GM21390 (cell line): Measurements from ENCODE around the gene ETS1.

Source experiments
- ATAC-seq: cut with Tn5 transposase; IDR thresholded peaks from one replicate; pipeline ENCODE4 v1.9.1; 2021; ENCODE audit not compliant: unreplicated experiment

The ETS1 gene

DNA sequence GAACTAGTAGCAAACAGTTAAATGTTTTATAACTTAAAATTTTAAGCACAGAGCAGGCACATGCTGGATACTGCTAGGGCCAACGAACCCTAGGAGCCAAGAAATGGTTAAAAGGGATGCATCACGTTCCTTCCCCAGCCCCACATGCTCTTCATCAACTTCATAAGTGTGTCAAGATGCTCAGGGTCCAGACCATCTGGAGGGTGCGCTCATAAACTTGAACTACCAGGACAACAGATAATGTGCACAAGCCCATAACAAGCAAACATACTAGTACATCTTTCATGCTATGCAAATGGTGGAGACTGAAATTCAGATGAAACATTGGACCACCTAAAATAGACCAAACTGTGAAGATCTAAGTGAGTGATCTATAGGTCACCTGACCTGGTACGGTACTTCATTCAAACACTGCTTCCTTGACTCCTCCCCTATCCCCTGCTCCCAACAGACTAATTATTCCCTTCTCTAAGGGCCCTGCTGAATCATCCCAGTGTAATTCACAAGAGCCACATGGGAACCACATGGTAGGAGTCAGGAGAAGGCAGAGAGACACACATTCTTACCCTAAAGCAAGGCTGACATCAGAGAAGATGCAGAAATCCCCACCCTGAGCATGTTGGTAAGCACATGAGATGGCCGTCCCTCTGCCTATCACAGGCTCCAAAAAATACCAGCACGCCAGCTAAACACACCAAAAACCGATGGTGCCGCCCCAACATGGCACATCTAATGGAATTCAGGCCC is 83.9 kb downstream of the ETS1 start:
- ATAC-seq = no peak

DNA sequence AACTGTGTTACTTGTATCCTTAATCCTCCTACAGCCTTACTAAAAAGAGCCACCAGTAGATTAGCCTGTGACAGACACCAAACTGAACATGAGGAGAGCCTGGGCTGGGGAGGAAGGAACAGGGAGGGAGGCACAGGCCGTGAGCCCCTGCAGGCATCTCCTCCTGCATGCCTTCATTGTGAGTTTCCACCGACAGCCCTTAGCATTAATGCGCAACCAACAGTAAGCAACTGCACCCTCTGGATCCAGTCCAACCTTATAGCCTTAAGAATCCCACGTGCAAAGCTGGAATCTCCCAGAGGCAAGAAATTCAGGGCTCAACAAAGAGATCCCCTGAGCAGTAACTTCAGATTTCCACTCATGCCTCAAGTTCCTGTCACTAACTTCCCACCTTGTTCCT is 84.6 kb downstream of the ETS1 start:
- ATAC-seq = no peak

DNA sequence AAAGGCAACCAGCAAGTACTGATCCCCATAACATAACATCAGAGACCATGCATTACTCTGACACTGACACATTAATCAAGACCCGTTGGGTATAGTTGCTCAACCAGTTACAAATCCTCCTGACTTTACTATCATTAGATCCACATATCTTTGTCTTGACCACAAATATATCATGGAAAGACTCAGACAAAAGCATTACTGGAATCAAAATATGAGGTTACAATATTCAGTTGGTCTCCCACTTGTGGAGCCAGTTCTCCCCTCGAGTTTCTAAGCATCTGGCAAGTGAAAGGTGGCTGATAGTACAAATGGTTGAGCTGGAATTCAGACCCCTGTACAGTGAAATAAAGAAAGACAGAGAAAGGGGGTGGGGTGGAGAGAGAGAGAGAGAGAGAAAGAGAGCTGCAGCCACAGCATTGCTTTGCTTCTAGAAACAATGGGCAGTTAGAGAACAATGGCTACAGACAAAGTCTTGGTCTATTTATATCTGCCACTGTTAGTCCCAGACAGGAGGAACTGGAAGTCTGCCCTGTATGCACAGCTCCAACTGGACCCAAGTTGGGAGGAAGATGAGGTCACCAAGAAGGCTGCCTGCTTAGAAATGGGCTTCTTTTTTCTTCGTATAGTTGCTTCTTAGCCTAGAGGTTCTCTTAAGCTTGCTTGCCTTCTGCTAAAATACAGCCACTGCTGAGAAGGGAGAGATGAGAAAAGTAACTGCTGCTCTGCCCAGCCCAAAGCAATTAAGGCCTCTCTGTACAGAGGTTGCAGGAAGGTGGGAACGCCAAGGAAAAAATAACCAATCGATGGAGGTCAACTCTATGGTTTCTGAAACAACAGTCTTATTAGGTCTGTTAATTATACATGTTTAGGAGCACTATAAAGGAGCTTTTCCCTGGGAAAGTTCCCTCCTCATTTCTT is 85.5 kb downstream of the ETS1 start:
- no peak for ATAC-seq

DNA sequence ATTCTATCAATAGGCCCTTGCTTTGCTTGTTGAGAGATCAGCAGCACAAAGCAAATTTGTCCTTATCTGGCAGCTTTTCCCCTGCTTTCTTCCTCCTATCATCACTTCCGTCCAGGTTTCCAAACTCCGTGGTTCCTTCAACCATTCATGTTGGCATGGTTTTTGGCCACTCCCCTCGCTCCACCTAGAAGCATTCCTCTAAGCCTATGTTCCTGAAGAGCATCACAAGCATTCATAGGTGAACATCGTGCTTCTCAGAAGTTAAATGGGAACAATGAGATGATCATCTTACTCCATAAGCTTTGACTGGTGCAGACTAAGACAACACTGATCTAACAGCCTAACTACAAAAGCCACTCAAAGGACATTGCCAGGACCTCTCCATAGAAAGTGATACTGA is 86.3 kb downstream of the ETS1 start:
- ATAC-seq = no peak

DNA sequence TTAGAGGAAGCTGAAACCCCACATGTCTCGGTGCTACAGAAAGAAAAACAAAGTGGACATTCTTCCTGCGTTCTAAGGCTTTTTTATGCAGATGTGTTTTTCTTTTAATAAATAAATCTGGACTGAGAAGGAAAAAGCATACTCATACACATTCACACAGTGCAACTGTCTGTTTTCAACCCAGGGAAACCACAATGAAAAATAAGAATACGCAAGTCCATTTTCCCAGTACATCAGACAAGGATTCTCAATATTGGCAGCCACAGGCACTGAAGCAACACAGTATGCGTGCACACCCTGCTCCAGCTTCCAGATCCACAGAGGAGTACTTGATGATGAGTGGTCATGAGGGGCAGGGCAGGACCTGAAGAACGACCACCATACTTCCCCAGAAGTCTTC is 86.9 kb downstream of the ETS1 start:
- ATAC-seq = no peak

DNA sequence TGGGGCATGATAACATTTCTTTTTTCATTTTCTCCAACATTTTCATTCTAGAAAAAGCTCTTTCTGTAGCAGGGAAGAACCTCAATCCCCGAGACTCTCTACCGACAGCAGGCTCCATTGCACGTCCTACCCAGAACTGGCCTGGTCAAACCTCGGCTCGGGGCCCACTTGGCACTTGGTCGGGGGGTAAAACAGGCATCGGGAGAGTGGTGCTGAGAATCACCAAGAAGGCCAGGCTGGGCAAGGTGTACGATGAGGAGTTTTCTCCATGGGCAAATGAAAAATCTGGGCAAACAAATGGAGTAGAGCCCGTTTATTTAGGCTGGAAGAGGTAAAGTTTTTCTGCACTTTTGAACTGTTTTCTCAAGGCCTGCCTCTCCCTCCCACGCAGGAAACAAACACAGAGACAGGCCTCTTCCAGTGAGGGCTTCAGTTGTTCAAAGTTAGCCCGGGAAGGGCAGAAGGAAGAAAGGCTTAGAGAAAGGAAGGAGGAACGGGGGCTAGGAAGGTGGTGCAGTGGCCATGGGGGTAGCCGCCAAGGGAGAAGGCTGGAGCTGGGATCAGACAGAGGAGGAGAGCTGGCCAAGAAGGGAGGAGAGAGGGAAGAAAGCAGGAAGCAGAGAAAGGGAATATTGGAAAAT is 87.6 kb downstream of the ETS1 start:
- no peak for ATAC-seq

DNA sequence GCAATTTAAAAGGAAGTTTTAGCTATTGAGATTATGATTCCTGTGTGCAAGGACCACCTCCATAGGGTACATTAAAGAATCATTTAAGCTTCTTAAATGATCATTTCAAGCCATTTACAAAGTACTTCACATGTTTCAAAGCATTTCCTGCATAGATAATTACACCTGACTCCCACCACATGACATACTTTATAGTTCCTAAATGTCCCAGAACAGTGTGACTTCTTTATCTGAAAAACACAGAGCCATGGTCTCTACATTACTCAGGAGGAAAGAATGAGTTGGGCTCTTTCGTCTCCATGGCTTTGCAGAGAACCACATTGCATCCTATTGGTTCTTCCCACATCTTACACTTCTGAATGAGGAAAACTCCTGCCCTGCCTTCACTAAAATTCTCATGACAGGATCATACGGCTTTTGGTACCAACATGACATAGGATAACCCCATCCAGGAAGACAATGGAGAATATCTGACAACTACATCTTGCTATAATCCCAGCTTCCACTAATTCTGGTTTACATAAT is 88.6 kb downstream of the ETS1 start:
- no peak for ATAC-seq

DNA sequence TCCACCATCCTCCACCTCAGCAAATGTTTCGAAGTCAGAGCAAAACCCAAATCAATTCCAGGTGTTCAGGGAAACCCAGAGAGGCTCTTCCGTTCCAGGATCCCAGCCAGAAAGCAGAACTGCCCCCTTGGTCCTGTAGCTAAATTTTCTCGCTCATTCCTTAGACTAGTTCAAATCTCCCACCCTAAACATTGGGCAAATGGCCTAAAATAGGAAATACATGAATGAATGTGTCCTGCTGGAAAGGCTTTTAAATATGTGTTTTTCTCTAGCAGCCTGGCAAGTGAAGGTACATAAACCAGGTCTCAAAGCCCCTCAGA is 89.6 kb downstream of the ETS1 start:
- ATAC-seq = no peak

DNA sequence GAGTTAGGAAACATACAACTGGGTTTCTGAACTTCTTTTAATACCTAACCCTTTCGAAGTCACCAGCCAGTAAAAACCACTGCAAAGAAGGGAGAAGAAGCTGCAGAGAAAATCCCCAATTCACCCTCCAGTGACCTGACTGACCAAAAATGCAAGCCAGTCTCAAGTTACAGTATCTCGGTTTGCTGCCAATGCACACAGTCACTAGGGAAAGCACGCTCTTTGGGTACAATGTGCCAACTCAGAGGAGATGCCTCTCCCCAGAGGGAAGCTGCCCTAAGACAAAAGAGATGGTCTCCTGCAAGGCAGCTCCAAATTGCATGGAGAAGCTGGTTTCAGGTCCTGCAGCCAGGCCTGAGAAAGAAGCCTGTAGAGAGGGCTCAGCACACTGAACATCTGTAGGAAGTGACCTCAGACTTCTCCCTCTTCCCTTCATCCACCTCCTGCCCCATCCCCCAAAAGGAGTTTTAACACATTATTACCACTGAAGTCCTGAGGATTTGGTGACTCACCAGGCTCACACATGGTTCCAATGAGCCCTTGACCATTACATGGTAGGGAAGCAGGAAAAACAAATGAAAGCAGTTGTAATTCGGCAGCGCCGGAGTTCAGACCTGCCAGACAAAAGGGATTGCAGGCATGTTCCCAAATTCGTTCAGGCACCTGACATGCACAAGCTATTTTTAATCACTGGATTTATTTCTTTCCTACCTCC is 90.1 kb downstream of the ETS1 start:
- peak; percentile 66 for ATAC-seq

DNA sequence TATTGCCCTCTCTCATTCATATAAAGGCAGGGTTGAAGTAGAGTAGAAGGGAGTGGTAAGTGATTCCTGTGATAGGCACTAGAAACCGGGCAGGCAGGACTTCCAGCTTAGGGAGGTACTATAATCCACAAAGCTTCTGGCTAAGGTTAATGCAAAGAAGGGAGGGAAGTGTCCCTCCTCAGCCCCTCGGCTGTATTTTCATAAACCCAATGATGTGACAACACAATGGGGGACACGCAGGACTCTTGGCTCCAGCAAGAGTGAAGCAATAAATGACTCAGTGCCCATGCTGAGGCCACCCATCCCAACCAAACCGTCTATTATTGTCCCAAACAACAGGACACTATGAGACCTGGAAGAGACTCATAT is 90.7 kb downstream of the ETS1 start:
- ATAC-seq = no peak

DNA sequence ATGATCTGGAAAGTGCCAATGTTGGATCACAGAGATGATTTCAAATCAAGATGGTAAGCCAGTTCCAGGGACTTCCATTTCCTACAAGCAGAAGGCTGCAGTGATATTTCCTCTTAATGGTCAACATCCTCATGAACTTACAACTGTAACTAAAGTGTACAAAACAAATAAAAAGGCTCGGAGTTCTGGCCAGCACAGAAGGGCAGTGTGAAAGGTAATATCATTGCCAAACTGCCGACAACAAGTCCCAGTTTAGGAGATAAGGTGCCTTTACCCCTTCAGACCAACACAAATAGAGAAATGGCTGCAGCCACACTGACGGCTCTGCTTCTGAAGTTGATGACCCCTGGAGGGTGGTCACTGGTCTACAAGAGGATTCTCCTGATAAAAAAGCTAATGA is 91.1 kb downstream of the ETS1 start:
- no peak for ATAC-seq

DNA sequence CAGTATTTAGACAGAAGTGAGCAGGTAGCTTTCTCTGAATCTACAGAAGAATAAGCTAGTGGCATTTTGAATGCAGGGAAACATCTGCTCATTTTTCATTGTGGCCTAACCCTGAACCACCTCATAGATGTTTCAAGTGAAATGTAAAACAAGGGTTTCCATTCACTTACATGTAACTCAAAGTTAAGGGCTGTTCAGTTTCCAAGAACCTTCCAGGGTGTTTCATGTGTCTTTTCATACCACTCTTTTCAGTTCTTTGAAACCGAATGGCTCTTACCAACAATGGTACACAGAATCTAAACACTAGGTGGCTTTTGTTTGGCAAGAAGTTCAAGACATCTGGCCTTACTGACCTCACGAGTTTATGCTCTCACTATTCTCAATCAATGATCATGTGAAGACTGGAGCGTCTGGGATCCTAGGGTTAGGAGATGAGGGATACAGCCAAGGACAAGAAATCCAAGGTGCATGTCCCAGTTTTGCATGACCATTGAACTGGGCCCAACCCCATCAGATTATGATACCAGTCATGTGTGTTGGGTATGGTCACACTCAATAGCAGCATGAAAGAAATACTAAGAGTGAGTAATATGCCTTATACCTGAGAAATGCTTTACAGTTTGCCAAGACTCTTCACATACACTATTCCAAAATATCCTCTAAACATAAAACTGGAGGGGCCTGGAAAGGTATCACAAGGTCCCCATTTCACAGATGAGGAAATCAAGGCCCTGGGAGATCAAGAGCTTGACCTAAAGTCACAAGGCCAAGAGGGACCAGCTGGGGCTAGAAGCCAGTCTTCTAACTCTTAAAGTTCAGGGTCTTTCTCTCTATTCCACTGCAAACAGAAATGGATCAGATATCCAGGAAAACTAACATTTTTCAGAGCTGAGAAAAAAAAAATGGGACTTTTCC is 92.7 kb downstream of the ETS1 start:
- ATAC-seq = no peak

DNA sequence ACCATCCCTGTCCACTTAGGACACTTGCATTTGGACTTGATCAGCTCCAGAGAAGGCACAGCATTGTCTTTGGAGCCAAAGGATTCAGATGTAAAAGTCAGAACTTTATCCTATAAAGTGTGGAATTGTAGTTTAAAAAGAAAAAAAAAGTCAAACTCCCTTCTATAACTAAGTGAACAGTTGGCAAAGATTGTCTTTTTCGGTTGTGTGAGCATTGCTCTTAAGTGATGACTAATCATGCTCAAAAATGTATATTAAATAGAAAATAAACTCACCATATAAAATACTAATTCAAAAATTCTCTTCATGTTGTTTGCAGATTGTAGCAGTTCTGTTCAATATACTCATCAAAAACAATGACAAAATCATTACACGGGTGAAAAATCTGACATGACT is 93.8 kb downstream of the ETS1 start:
- ATAC-seq = no peak

DNA sequence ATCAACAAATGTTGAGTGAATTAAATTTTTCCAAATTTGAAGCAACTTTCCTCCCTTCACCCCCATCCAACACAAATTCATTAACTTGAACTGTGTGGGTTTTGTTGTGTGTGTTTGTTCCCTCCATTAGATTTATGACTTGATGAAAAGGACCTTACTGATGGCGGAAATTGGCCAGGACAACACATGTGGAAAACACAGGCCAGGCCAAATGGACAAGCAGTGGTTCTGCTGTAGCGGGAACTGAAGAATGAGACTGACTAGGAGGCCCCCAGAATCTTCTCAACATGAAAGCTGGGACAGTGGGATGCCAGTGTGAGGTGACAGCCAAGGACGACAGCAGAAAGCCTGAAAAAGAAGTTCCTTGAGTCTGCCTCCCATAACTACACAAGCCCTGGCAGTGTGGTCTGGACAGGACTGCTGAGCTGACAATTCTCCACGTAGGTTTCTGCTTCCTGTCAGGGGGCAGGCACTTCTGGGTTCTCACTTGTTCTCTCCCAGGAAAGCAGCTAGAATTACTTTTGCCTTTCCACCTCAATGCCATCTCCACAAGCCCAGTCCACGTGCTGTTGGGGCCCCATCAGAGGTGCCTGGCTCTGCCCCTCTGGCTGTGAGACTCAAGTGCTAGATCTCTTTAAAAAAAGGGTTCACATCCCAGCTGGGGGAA is 94.3 kb downstream of the ETS1 start:
- ATAC-seq = no peak

DNA sequence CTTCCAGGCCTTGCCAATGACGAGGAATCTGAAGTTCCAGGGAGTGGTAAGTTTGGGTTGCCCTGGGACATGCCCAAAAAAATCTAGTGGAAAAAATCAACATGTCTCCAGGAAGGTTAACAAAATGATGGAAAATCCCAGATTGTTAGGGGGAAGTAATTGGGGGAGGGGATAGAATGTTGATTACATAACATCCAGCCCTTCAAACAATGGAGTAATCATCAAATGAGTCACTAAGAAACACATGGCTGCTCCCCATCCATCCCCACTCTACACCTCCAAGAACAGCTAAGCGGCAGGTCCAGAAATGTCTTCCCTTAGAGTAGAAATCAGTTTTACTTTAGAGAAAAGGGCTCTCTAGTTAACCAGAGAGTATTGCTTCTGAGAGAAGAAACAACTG is 94.9 kb downstream of the ETS1 start:
- ATAC-seq = no peak

DNA sequence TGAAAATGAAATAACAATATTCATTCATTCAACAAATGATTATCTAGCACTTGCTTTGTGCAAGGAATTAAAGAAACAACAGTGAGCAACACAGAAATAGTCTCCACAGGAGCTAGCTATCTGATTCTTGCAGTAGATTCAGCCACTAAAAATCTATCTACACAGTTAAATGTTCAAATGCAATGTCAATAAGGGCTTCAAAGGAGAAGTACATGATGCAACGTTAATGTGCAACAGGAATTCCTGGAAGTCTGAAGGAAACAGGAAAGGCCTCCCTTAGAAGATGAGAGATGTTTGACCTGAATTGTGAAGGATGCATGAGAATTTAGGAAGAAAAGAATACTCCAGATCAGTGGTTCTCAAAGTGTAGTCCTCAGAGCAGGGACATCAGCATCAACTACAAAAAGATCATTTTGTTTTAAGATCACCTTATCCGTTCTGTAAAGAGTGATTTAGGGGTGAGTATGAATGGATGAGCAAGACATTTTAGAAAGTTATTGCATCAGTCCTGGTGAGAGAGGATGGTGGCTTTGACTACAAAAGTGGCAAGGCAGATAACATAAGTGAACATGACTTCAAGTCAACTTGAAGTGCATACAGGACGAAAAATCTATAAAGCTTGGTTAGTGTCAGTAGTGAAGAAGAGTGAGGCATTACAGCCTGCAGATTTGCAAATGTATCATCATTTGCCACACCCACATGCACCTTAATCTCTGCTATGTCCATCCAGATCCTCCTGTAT is 96.0 kb downstream of the ETS1 start:
- ATAC-seq = no peak

DNA sequence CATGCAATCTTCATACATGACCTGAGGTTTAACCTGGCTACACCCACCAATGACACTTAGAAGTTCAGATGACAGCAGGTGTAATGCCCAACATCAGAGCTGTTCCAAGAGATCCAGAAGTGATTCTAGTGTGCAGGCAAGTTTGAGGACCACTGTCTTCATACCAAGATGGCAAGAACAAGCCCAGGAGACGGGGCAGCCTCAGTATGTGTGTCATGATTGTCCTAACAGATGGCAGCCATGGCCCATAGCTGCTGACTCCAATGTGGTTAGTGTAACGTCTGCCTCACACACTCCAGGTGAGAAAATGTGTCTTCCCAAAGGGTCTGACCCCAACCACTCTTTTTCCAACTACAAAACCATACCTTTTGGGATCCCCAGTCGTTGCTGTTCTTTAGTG is 97.3 kb downstream of the ETS1 start:
- no peak for ATAC-seq

DNA sequence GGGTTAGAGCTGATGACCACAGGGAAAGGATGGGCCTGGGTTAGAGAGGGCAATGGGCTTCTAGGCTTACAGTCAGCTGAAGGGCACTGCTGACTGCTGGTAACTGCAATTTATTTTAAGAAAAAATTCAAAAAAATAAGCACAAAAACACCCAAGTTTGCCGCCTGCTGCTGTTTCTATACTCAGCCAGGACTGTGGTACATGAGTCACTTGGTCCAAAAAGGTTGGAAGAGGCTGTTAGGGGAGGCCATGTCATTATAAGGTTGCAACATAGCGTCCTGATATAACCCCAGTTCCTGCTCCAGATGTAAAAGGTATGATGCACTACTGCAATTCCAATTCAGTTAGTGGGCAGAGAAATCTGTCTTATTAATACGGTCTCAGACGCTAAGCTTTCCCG is 98.9 kb downstream of the ETS1 start:
- ATAC-seq = no peak

DNA sequence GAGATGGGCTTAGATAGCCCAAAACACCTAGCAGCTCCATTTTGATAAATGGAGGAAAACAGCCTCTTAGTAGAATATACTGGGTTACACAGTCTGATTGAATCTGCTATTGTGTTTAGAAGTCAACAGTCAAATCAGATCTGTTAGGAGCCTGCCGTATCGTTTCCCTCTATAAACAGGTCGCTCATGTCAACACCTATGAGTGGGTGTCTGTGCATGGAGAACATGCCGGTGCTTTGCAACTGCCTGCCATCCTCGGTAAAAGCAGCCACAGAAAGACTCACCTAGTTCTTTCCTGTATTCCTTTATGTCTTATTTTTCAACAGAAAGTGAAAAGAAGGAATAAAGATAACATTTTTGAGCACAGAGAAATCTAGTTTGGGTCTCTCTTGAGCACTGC is 99.4 kb downstream of the ETS1 start:
- ATAC-seq = no peak
